Measurements from ENCODE around the gene SNX30. TPM values are rescaled to one million over a fixed set of nuclear protein-coding genes. Genes with fewer than 3 reads are reported as not detected.

SNX30 gene
- total RNA-seq, 2 donors from 2014 or later, result 6.3 to 38.7 TPM

GRCh38 chr9:112787978-112788377 lies 37.4 kb downstream of the SNX30 start:
- intact Hi-C loops (cut with DNase I), result no loop called here
- Histone ChIP-seq H3K27me3 (replicated peaks; ENCODE audit: insufficient read depth) (no peaks in the 10 kb centered on the region), H3K9me3 (no peaks in the 10 kb centered on the region), H3K4me1 (replicated peaks) (no peaks in the 10 kb centered on the region), H3K4me3 (no peak overlapping the region), H3K27ac (no peak overlapping the region), H3K36me3 (no peaks in the 10 kb centered on the region)
- TF ChIP-seq CTCF (IDR thresholded peaks at IDR 0.05) (no peak), POLR2AphosphoS5 (IDR thresholded peaks at IDR 0.05) (no peak), POLR2A (IDR thresholded peaks at IDR 0.05) (no peak)
- 92% methylated on average over 3 of the region's 3 CpGs for WGBS
- no peak for DNase-seq (ENCODE audit: low spot score)

GRCh38 chr9:112789473-112789872 lies 38.9 kb downstream of the SNX30 start:
- no peak overlapping the region for H3K4me3 ChIP-seq
- no peaks in the 10 kb centered on the region for H3K9me3 ChIP-seq
- no peak for DNase-seq (ENCODE audit: low spot score)
- H3K27me3 ChIP-seq (replicated peaks; ENCODE audit: insufficient read depth), result no peaks in the 10 kb centered on the region
- TF ChIP-seq CTCF (IDR thresholded peaks at IDR 0.05), result no peak
- no peak for TF ChIP-seq POLR2A (IDR thresholded peaks at IDR 0.05)
- TF ChIP-seq POLR2AphosphoS5 (IDR thresholded peaks at IDR 0.05), result no peak
- no peaks in the 10 kb centered on the region for H3K36me3 ChIP-seq
- 58% methylated on average over 1 of the region's 1 CpG for WGBS
- no peak overlapping the region for H3K27ac ChIP-seq
- no peaks in the 10 kb centered on the region for H3K4me1 ChIP-seq (replicated peaks)
- intact Hi-C loops (cut with DNase I), result no loop called here

DNA sequence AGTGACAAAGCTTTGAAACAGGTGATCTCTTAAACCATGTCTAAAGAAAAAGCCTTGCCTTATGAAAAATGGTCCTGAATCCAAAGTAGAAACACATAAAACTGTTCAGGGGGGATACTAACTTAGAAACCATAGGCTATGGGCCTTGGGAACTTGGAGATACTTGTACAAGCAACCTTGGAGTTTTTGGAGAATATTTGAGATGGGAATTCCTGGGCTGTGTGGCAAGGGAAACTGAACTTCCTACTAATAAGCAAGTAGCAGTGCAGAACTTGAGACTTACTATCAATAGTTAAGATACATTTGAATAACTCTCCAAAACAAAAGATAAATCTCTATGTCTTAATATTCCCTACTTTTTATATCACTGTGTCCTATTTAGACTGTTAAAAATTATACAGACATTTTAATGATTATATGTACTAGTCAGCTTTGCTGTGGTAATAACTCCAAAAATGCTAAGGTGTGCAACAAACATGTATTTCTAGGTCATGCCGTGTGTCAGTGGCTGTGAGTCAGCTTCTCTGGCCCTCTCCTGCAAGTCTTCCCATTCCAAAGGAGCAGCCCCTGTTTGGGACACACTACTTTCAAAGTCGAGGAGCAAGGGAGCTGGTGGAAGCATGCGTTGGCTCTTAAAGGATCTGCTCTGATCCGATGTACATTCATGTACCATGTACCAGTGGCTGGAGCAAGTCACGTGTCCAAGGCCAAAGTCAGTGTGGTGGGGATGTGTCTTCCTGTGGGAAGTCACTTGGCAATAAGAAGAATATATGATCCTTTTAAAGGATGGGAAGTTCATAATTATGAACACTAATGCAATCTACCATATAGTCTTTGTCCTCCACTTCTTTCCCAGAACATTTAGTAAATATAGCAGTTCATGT lies 39.6 kb downstream of the SNX30 start:
- H3K9me3 ChIP-seq, result no peaks in the 10 kb centered on the region
- H3K36me3 ChIP-seq, result no peaks in the 10 kb centered on the region
- TF ChIP-seq POLR2AphosphoS5 (IDR thresholded peaks at IDR 0.05) (no peak), POLR2A (IDR thresholded peaks at IDR 0.05) (no peak), CTCF (IDR thresholded peaks at IDR 0.05) (no peak)
- DNase-seq (ENCODE audit: low spot score), result no peak
- H3K4me1 ChIP-seq (replicated peaks), result no peaks in the 10 kb centered on the region
- intact Hi-C loops (cut with DNase I), result loop anchor here (5.0 kb wide), 2 partner anchors 38 to 73 kb away; partner anchors contain the start of genes INIP and SNX30
- no peak overlapping the region for H3K4me3 ChIP-seq
- H3K27me3 ChIP-seq (replicated peaks; ENCODE audit: insufficient read depth), result no peaks in the 10 kb centered on the region
- WGBS, result 66% methylated on average over 5 of the region's 5 CpGs
- no peak overlapping the region for H3K27ac ChIP-seq

DNA sequence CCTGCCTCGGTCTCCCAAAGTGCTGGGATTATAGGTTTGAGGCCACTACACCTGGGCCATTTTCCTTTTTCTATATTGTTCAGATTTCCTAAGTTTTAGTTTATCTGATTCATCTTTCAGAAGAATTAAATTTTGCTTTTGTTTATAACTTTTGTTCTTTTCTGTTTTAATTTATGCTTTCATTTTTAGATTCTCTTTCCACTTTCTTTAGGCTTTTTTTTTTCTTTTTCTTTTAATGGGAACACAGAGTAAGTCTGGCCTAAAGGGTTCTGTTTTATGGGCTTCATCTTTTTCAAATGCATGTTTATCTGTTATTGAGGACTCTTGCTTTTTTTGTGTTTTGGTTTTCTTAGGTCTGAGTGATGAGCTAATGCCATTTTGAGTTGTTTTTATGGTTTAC lies 42.1 kb downstream of the SNX30 start:
- Histone ChIP-seq H3K27me3 (replicated peaks; ENCODE audit: insufficient read depth) (no peaks in the 10 kb centered on the region), H3K4me1 (replicated peaks) (no peaks in the 10 kb centered on the region), H3K36me3 (no peaks in the 10 kb centered on the region), H3K4me3 (no peak overlapping the region), H3K9me3 (no peaks in the 10 kb centered on the region), H3K27ac (no peak overlapping the region)
- no peak for DNase-seq (ENCODE audit: low spot score)
- WGBS, result 100% methylated on average over 1 of the region's 1 CpG
- TF ChIP-seq POLR2A (IDR thresholded peaks at IDR 0.05), result no peak
- no peak for TF ChIP-seq POLR2AphosphoS5 (IDR thresholded peaks at IDR 0.05)
- TF ChIP-seq CTCF (IDR thresholded peaks at IDR 0.05), result no peak
- intact Hi-C loops (cut with DNase I), result loop anchor here (5.0 kb wide), 2 partner anchors 40 to 75 kb away; partner anchors contain the start of genes INIP and SNX30

Data from prostate gland (tissue), 2 donors.